SK-MEL-5 (cell line): ENCODE measurements around the gene MOCS1. TPM values are rescaled to one million over a fixed set of nuclear protein-coding genes. Genes with fewer than 3 reads are reported as not detected.

Experiments used
- DNase-seq: peaks from one replicate; pipeline ENCODE4 v3.0.0-alpha.2; 2016; ENCODE audit warnings: low read depth, low spot score
- in situ Hi-C: cut with HindIII; loops from 2 replicates; pipeline ENCODE4 v1.10.0; 2016; ENCODE audit warnings: low sequenced_read_pairs, high pct_unique_total_duplicates, low pct_unique_long_range_greater_than_20kb
- total RNA-seq: library from RNA; depleted of rRNA; stranded (reverse); fragments of >200 nt; shearing (Covaris generic); gene quantifications from 2 replicates; pipeline ENCODE4 v1.2.3, GENCODE V29; 2014

MOCS1 gene
- total RNA-seq, 1 experiment from 2014 or later, result 12.9 TPM

DNA sequence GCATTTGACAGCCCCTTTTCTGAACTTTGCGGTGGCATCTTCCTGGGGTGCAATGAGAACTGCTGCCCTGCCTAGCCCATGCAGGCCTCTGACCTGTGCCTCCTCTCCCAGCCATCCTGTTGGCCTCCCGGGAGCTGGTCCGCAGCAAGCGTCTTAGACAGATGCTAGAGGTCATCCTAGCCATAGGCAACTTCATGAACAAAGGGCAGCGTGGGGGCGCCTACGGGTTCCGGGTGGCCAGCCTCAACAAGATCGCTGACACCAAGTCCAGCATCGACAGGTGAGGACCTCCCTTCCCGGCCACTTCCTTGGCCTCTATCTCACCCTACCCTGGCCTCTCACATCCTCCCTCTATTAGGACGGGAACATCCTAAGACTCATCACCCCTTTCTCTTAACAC lies 37.6 kb downstream of the MOCS1 start:
- in situ Hi-C loops, result no loop called here
- DNase-seq, result no peak

DNA sequence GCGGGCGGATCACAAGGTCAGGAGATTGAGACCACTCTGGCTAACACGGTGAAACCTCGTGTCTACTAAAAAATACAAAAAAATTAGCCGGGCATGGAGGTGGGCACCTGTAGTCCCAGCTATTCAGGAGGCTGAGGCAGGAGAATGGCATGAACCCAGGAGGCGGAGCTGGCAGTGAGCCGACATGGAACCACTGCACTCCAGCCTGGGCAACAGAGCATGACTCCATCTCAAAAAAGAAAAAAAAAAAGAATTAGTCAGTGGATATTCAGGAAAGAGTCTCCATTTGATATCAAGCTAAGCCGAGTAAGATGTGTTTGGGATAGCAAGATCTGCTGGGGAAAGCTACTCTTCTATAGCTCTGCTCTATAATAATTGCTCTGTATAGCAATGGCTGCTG lies 41.0 kb downstream of the MOCS1 start:
- no peak for DNase-seq
- in situ Hi-C loops, result no loop called here

DNA sequence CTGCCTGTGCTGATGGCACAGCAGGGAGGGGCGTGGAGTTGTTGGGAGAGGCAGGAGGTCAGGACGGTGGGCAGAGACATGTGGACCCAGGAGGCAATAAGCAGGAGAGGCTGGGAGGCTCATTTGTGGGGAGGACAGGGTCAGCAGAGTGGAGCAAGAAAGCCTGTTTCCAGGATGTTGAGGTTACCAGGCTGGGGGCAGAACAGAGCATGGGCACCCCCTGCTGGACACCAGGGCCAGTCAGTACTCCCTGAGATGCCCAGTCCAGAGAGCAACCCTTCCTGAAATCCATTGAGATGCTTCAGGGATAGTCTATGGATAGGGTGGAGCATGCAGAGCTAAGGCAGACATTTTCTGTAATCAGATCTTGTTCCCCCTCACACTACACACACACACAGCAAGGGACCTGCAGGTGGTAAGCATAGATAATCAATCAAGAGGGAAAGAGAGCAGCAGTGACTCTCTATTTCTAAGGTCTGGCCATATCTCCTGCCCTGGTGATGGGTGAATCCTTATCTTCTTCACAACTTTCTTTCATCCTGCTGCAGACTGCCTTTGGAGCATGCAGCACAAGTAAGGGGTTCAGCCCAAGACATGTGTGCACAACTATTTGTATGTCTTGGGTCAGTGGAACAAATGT lies 41.7 kb downstream of the MOCS1 start:
- peak; percentile 75 for DNase-seq
- in situ Hi-C loops, result no loop called here

GRCh38 chr6:39891976-39892375 lies 42.3 kb downstream of the MOCS1 start:
- DNase-seq, result no peak
- in situ Hi-C loops, result no loop called here

DNA sequence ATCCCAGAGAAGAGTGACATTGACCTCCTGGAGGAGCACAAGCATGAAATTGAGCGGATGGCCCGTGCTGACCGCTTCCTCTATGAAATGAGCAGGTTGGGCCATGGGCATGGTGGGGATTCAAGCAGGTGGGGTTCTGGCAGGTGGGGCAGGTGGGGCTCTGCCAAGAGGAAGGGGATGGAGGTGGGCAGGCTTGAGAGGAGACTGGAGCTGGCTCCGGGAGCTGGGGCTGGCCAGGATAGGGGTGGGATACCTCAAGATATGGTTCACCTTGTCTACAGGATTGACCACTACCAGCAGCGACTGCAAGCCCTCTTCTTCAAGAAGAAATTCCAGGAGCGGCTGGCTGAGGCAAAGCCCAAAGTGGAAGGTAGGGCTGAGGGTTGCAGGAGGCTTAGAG lies 42.9 kb downstream of the MOCS1 start:
- no peak for DNase-seq
- in situ Hi-C loops, result no loop called here

DNA sequence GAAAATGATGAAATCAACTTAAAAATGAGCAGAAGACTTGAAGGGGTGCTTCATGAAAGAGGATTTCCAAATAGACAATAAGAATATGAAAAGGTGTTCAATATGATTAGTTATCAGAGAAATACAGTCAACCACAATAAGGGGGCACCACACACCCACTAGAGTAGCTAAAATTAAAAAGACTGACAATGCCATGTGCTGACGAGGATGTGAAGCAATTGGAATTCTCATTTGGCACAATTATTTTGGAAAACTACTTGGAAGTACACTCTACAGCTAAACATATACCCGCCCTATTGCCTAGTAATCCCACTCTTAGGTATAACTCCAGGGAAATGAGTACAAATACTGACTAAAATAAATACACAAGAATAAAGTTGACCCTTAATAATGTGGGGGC lies 45.0 kb downstream of the MOCS1 start:
- DNase-seq, result no peak
- in situ Hi-C loops, result no loop called here

DNA sequence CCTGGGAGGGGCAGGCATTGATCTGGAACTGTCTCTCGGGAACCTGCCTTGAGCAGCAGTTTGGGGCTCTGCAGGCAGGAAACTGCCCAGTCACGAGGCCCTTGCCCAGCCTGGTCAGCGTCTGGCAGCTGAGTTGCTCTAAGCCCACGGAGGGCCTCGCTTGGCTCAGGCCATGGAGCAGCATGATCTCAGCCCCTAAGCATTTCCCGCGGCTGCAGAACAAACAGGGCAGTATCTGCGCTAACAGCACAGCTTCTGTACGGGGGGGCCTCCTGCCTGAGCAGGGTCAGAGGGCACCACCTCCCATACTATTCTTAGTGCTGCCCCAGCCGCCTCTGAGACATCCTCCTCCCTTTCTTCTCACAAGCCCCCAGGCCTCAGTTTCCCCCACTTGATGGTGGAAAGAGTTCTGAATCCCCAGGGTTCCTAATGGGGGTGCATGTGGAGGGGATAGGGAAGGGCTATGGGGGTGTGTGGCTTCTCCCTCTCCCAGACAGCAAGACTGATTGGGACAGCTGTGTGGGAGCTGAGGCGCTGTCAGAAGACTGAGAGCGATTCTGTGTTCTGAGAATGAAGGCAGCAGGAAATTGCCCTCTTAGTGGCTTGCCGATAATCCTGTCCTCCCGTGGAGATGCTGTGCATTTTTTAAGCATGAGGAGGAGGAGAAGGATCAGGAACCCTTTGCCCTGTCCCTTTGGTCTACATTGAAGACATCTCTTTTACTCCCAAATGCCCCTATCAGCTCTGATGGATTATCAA lies 46.4 kb downstream of the MOCS1 start:
- in situ Hi-C loops, result no loop called here

GRCh38 chr6:39886871-39887270 lies 47.4 kb downstream of the MOCS1 start:
- DNase-seq, result no peak
- in situ Hi-C loops, result no loop called here

More for the DNA sequence above, 46.4 kb downstream of the MOCS1 start:
- no peak for DNase-seq

DNA sequence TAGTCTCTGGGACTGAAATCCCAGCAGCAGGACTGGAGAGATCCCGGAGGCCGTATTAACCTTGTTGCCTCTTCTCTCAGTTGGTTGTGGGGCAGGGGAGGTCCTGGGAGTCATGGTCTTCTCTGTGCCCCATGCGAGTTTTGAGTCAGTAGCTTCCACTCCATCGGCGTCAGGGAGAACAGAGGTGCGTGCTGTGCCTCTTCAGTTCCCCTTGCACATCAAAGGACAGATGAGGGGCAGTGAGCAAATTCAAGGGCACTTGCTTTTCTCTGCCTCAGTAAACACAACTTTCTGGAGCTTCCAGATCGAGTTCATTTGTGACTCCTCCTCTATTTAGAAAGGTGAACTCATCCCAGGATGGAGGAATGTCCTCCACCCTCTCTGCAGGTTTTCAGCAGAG lies 48.6 kb downstream of the MOCS1 start:
- in situ Hi-C loops, result no loop called here
- no peak for DNase-seq

DNA sequence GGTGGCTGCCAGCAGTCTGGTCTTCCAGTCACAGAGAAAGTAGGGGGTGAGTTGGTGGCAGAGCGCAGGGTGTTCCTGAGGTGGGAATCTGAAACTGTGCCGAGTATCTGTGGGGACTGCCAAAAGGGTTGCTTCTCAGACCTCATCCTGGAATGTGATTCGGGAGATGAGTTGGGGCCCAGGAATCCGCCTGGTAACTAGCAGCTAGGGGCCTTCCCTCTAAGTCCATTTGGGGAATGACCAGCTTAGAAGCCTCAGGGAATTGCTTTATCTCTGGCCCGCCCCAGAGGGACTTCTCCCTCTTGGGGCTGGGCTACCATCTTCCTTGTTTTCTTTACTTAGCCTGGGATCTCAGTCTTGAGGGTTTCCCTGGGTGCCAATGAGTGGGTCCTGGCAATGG lies 49.6 kb downstream of the MOCS1 start:
- in situ Hi-C loops, result no loop called here
- DNase-seq, result no peak

GRCh38 chr6:39882531-39882899 lies 51.7 kb downstream of the MOCS1 start:
- no peak for DNase-seq
- in situ Hi-C loops, result no loop called here

- DNase-seq, result no peak
- in situ Hi-C loops, result no loop called here
Measured at GRCh38 chr6:39881851-39882530, 52.3 kb downstream of the MOCS1 start.

DNA sequence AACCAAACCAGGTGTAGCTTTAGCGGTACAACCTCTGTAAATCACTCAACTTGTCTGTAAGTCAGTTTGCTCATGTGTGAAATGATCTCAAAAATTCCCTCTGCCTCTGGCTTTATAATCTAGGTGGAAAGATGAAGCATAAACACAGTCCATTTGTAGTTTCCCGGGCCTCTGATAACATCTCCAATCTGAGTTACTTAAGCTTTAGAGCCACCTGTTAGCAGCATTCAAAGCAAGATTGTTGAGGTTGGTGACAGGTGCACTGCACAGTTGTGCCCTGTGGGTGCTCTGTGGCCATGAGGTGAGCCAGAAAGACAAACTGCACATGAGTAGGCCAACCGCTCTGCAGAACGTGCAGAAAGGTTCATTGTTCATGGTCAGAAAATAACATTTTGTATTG lies 53.7 kb downstream of the MOCS1 start:
- no peak for DNase-seq
- in situ Hi-C loops, result no loop called here

DNA sequence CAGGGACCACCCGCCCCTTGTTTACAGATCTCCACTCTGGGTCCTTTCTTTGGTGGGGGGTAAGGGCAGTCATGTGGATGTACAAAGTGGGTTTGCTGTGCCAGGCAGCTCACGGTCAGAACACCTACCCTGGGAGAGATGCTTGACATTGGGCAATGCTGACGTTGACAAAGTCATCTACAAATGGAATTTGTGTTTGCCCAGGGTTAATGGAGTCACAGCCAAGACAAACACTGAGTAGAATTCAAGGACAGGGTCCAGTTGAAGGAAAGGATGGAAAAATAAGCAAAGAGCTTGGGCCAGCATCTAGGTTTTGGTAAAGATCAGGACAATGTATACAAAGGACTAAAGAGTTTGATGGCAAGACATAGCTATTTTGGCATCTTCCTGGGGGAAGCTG lies 54.7 kb downstream of the MOCS1 start:
- in situ Hi-C loops, result no loop called here

GRCh38 chr6:39876826-39877225 lies 57.4 kb downstream of the MOCS1 start:
- no peak for DNase-seq
- in situ Hi-C loops, result no loop called here

More for the DNA sequence above, 54.7 kb downstream of the MOCS1 start:
- no peak for DNase-seq

- no peak for DNase-seq
Measured at GRCh38 chr6:39876111-39876510, 58.2 kb downstream of the MOCS1 start.

DNA sequence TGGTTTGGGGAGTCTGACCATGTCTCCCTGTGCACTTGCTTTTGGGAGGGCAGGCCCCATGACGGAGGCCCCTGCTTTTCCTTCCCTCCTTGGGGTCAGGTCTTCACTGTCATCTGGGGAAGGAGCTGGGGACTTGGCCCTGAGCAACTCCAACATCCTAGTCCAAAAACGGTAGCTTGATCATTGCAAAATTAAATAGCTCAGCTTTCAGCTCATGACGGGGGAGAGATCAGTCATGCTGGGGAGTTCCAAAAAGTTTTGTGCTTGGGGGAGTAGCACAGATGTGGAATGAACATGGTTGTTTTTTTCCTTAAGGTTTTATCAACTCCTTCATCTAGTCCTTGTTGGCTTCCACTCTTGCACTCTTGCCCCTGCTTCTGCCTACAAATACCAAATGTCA lies 60.8 kb downstream of the MOCS1 start:
- in situ Hi-C loops, result no loop called here
- DNase-seq, result no peak

More at GRCh38 chr6:39876111-39876510, 58.2 kb downstream of the MOCS1 start:
- in situ Hi-C loops, result no loop called here

DNA sequence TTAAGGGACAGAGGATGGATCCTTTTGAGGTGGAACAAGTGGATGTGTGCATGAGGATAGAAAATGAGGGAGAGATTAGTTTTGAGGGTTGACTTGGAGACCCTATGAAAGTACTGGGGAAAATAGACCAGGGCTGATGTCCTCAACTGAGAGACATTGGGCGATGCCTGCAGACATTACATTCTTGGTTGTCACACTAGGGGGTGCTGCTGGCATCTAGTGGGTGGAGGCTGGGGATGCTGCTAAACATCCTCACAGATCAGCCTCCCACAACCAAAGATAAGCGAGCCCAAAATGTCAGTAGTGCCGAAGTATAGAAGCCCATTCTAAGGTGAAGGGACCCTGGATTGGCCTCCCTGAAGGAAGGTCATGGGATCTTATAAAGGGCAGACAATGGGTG lies 63.3 kb downstream of the MOCS1 start:
- peak; percentile 17 for DNase-seq
- in situ Hi-C loops, result no loop called here

DNA sequence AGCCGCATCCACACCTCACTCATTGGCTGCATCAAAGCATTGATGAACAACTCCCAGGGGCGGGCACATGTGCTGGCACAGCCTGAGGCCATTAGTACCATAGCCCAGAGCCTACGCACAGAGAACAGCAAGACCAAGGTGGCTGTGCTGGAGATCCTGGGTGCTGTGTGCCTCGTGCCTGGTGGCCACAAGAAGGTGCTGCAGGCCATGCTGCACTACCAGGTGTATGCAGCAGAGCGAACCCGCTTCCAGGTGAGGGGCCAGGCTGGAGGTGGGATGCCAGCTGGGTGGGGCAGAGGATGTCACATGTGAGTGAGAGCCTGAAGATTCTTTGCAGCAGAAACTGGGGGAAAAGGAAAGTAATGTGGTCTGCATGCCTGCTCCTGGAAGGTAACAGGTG lies 66.7 kb downstream of the MOCS1 start:
- no peak for DNase-seq
- in situ Hi-C loops, result no loop called here
